K562 (cell line): Measurements from ENCODE around the gene SRSF5. TPM values are rescaled to one million over a fixed set of nuclear protein-coding genes. Genes with fewer than 3 reads are reported as not detected.

Experiments
- ATAC-seq: fragments of 200-7000 bp; cut with Tn5 transposase; 3 replicates; pipeline ENCODE4 v1.9.1; 2020; ENCODE audit warnings: moderate library complexity
- BruUV-seq: library from RNA; stranded (reverse); fragments of 400-500 nt; replicated peaks from 2 replicates; lab custom pipeline; 2021; lab: Mats Ljungman, UMichigan
- CTCF ChIA-PET: fragments of 300-600 bp; formaldehyde crosslinking; extraction: SDS; loops from one replicate; lab custom pipeline; 2021; ENCODE audit warnings: low intra/inter-chr PET ratio; lab: Yijun Ruan, JAX
- POLR2A ChIA-PET: fragments of 300-600, 350-650 bp; sonication (Branson Sonifier 250); formaldehyde crosslinking; extraction: SDS; loops from one replicate; lab custom pipeline; 2021; ENCODE audit warnings: antibody characterized with exemption, inconsistent platforms; lab: Yijun Ruan, JAX
- DNase-seq, 4 experiments: peaks; one replicate each; pipeline versions ENCODE4 v3.0.0 to v3.0.0-alpha.2; 2011 to 2018; ENCODE audit warnings: low spot score in 3 of 4, mixed read lengths in 3 of 4; ENCODE audit errors: extremely low read depth in 1 of 4
- FAIRE-seq: peaks from 2 replicates; lab custom pipeline; 2011; peaks lifted over from hg19 to GRCh38; lab: Jason Lieb, UNC
- H2AFZ ChIP-seq: 2 replicates; pipeline ENCODE4 v1.6.0; 2011; ENCODE audit warnings: low read depth, low read length, control low read depth, inconsistent platforms
- H3K27ac ChIP-seq: fragments of 200-600 bp; 3 replicates; pipeline ENCODE4 v1.8.0; 2011; ENCODE audit warnings: low read depth, mild to moderate bottlenecking, control low read depth, inconsistent platforms, low read length, moderate library complexity, mixed read lengths; ENCODE audit errors: extremely low read depth
- H3K27me3 ChIP-seq, 2 experiments: fragments of 300-600 bp in 1 of 2; 2 replicates in 1 of 2; 3 replicates in 1 of 2; pipeline versions ENCODE4 v1.6.0 to v1.8.0; 2011; ENCODE audit warnings: inconsistent platforms in 2 of 2, low read length in 2 of 2, mild to moderate bottlenecking in 1 of 2, mixed read lengths in 1 of 2, moderate library complexity in 1 of 2; ENCODE audit not compliant: control insufficient read depth in 2 of 2, insufficient read depth in 2 of 2
- H3K36me3 ChIP-seq: fragments of 300-600 bp; 3 replicates; pipeline ENCODE4 v1.8.0; 2011; ENCODE audit warnings: mild to moderate bottlenecking, low read length, inconsistent platforms; ENCODE audit not compliant: control insufficient read depth, insufficient read depth
- H3K4me1 ChIP-seq, 2 experiments: fragments of 200-600 bp in 1 of 2; replicated peaks in 1 of 2; 2 replicates in 1 of 2; 3 replicates in 1 of 2; pipeline versions ENCODE4 v1.5.1 to v1.8.0; 2011; ENCODE audit warnings: inconsistent platforms in 2 of 2, low read length in 2 of 2, mild to moderate bottlenecking in 1 of 2, mixed read lengths in 1 of 2, moderate library complexity in 1 of 2; ENCODE audit not compliant: control insufficient read depth in 2 of 2, insufficient read depth in 2 of 2
- H3K4me2 ChIP-seq: 2 replicates; pipeline ENCODE4 v1.6.1; 2011; ENCODE audit warnings: low read length, control low read depth, inconsistent platforms, mixed read lengths; ENCODE audit not compliant: insufficient read depth
- H3K4me3 ChIP-seq: fragments of 200-600 bp; sonication (generic), shearing (Covaris generic); 2 replicates; pipeline ENCODE4 v1.5.1; 2016; ENCODE audit warnings: control low read depth, inconsistent platforms
- H3K79me2 ChIP-seq: fragments of 200-600 bp; 3 replicates; pipeline ENCODE4 v1.8.0; 2011; ENCODE audit warnings: low read length, inconsistent platforms; ENCODE audit not compliant: control insufficient read depth, insufficient read depth
- H3K9ac ChIP-seq, 2 experiments: 2 replicates each; pipeline versions ENCODE4 v1.6.0 to v1.6.1; 2011; ENCODE audit warnings: low read depth in 2 of 2, low read length in 2 of 2, control low read depth in 1 of 2, inconsistent platforms in 1 of 2, mild to moderate bottlenecking in 1 of 2, mixed read lengths in 1 of 2; ENCODE audit not compliant: insufficient read depth in 1 of 2
- H3K9me1 ChIP-seq: one replicate; pipeline ENCODE4 v1.6.0; 2011; ENCODE audit warnings: inconsistent platforms, mild to moderate bottlenecking, low read length, moderate library complexity; ENCODE audit not compliant: control insufficient read depth, insufficient read depth
- H3K9me3 ChIP-seq: replicated peaks from 2 replicates; pipeline ENCODE4 v1.5.1; 2011; ENCODE audit warnings: low read depth, low read length, inconsistent platforms; ENCODE audit not compliant: control insufficient read depth, insufficient read depth
- H4K20me1 ChIP-seq: replicated peaks from 2 replicates; pipeline ENCODE4 v1.6.1; 2011; ENCODE audit warnings: low read length, inconsistent platforms, mixed read lengths; ENCODE audit not compliant: control insufficient read depth, insufficient read depth
- BCOR ChIP-seq: fragments of 450-650 bp; IDR thresholded peaks from 2 replicates; pipeline ENCODE4 v1.6.1; 2016
- CBX3 ChIP-seq, 2 experiments: IDR thresholded peaks; 1 replicate in 1 of 2; 2 replicates in 1 of 2; pipeline ENCODE4 v1.6.1; 2012; ENCODE audit warnings: inconsistent platforms in 2 of 2, low read length in 2 of 2, borderline replicate concordance in 1 of 2, control low read depth in 1 of 2
- NCOA4 ChIP-seq: fragments of 450-650 bp; IDR thresholded peaks from 2 replicates; pipeline ENCODE4 v1.6.1; 2018; ENCODE audit warnings: mild to moderate bottlenecking; ENCODE audit not compliant: partially characterized antibody
- PRMT5 ChIP-seq: sonication (generic); formaldehyde crosslinking; IDR thresholded peaks from 2 replicates; pipeline ENCODE4 v1.5.0; 2020; ENCODE audit warnings: missing genetic modification reagents
- PTBP1 ChIP-seq: fragments of 200-400 bp; formaldehyde crosslinking; IDR thresholded peaks from 2 replicates; pipeline ENCODE4 v1.6.1; 2017; ENCODE audit warnings: low read depth, low read length
- SREBF1 ChIP-seq: fragments of 150-350 bp; IDR thresholded peaks from 2 replicates; pipeline ENCODE4 v1.6.1; 2014; ENCODE audit warnings: antibody characterized with exemption, low read depth, low read length, borderline replicate concordance
- TAL1 ChIP-seq: fragments of 450-650 bp; IDR thresholded peaks from 2 replicates; pipeline ENCODE4 v1.6.1; 2016; ENCODE audit warnings: mild to moderate bottlenecking
- WGBS: fragments of 100-300 bp; shearing (Covaris generic); methylation state at CpG from one replicate; pipeline ENCODE4 v1.1.6; 2016; ENCODE audit warnings: low coverage, mixed read lengths; ENCODE audit not compliant: insufficient coverage; ENCODE audit errors: missing lambda C conversion rate; 5-methylcytosine and 5-hydroxymethylcytosine counted together
- in situ Hi-C: fragments of 300-500 bp; cut with MboI; formaldehyde crosslinking; loops from 4 replicates; pipeline ENCODE4 v1.15.0; 2018; ENCODE audit warnings: inconsistent platforms, mixed read lengths
- intact Hi-C: fragments of 100-400 bp; cut with micrococcal nuclease; formaldehyde crosslinking; loops from 2 replicates; pipeline ENCODE4 v1.14.2; 2022
- polyA plus RNA-seq, 8 experiments: library from polyadenylated mRNA; depleted of rRNA in 4 of 8; stranded (reverse) in 5 of 8; unstranded in 3 of 8; fragments of >200 nt; fragmentation: Nextera tagmentation in 2 of 8; fragmentation: Illumina TruSeq in 1 of 8; extraction: Ambion mirVana in 2 of 8; extraction: Trizol in 1 of 8; gene quantifications; 2 replicates each; pipeline versions ENCODE4 v1.2.1 to v1.2.3, GENCODE V29; 2011 to 2014; ENCODE audit warnings: inconsistent platforms in 1 of 8, missing spikeins in 1 of 8
- total RNA-seq, 7 experiments: library from RNA; depleted of rRNA in 6 of 7; stranded (reverse); fragments of >200 nt in 6 of 7; fragmentation: Illumina TruSeq in 2 of 7; extraction: Trizol in 2 of 7; gene quantifications; 2 replicates each; pipeline versions ENCODE4 v1.2.1 to v1.2.3, GENCODE V29; 2011 to 2021; ENCODE audit warnings: low replicate concordance in 1 of 7
- TF ChIP-seq, protein P1 (sequence below): fragments of 200-800 bp; sonication (Bioruptor generic); IDR thresholded peaks from 2 replicates; pipeline ENCODE4 v1.6.1; 2016; ENCODE audit warnings: missing genetic modification characterization, missing compliant biosample characterization
- TF ChIP-seq, protein P2 (sequence below): sonication (generic); formaldehyde crosslinking; IDR thresholded peaks from 2 replicates; pipeline ENCODE4 v1.8.0; 2022; ENCODE audit warnings: mild to moderate bottlenecking, missing genetic modification reagents, borderline replicate concordance

SRSF5 gene
- total and polyA plus RNA-seq, 9 of the 15 experiments (the other 6 are each of a cell fraction or from before 2014, with no cell fraction given) = 108 to 460 (median 212) TPM

DNA sequence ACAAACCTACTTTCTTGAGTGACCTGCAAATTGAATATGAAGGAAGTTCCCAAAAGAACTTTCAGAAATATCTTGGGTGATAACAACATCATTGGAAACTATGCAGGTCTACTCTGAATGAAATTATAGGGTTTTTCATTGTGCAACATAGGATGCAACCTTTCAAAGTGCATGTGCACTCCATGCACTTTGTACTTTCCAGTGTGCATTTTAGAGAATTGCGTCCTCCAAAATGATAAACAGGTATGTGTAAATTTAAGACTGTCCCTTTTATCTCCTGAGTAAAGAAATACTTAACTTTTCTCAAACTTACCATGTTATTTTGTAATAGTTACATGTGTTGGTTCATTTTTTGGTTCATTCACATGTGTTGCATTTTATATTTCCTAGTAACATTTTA, 13.2 kb downstream of the SRSF5 start:
- Histone ChIP-seq H3K9me1 (no peaks in the 10 kb centered on the region), H3K27me3 (no peaks in the 10 kb centered on the region), H3K4me1 (no peaks in the 10 kb centered on the region), H3K4me2 (no peak overlapping the region), H3K79me2 (no peaks in the 10 kb centered on the region), H3K4me3 (no peak overlapping the region), H3K9me3 (no peaks in the 10 kb centered on the region), H4K20me1 (no peaks in the 10 kb centered on the region), H2AFZ (no peak overlapping the region), H3K27ac (no peak overlapping the region), H3K9ac (no peak overlapping the region), H3K36me3 (peaks cover 40% of the 10 kb centered on the region; the same call in 2 of the 3 replicates)
- no TSS peak for BruUV-seq
- ChIA-PET POLR2A (interaction anchor here (2.4 kb wide), 1 partner anchor 13 kb away, joined by 7 read pairs; the partner anchor contains the start of gene SRSF5), CTCF (no interaction called here)
- FAIRE-seq (no peak), ATAC-seq (no peak), DNase-seq (no peak)
- intact Hi-C loops (no loop called here), in situ Hi-C loops (no loop called here)
- no peak for TF ChIP-seq PRMT5 (CRISPR knock-in tag)
- 100% methylated on average over 1 of the region's 1 CpG for WGBS

- CTCF ChIA-PET = no interaction called here
- intact Hi-C loops = no loop called here
Observed at GRCh38 chr14:69780952-69781351, 14.0 kb downstream of the SRSF5 start.

More at GRCh38 chr14:69780952-69781351, 14.0 kb downstream of the SRSF5 start:
- in situ Hi-C loops = no loop called here
- WGBS = 73% methylated on average over 3 of the region's 3 CpGs
- H4K20me1 ChIP-seq = no peaks in the 10 kb centered on the region
- POLR2A ChIA-PET = interaction anchor here (2.4 kb wide), 1 partner anchor 14 kb away, joined by 7 read pairs; the partner anchor contains the start of gene SRSF5
- FAIRE-seq (no peak), ATAC-seq (no peak), DNase-seq (no peak)
- no peak overlapping the region for H3K27ac ChIP-seq
- H3K4me3 ChIP-seq = no peak overlapping the region
- no peak overlapping the region for H3K4me2 ChIP-seq
- BruUV-seq = no TSS peak
- no peaks in the 10 kb centered on the region for H3K9me1 ChIP-seq
- no peaks in the 10 kb centered on the region for H3K4me1 ChIP-seq
- H3K9ac ChIP-seq = no peak overlapping the region
- H2AFZ ChIP-seq = no peak overlapping the region
- no peaks in the 10 kb centered on the region for H3K27me3 ChIP-seq
- no peak for TF ChIP-seq PTBP1
- TF ChIP-seq, protein P1, sequence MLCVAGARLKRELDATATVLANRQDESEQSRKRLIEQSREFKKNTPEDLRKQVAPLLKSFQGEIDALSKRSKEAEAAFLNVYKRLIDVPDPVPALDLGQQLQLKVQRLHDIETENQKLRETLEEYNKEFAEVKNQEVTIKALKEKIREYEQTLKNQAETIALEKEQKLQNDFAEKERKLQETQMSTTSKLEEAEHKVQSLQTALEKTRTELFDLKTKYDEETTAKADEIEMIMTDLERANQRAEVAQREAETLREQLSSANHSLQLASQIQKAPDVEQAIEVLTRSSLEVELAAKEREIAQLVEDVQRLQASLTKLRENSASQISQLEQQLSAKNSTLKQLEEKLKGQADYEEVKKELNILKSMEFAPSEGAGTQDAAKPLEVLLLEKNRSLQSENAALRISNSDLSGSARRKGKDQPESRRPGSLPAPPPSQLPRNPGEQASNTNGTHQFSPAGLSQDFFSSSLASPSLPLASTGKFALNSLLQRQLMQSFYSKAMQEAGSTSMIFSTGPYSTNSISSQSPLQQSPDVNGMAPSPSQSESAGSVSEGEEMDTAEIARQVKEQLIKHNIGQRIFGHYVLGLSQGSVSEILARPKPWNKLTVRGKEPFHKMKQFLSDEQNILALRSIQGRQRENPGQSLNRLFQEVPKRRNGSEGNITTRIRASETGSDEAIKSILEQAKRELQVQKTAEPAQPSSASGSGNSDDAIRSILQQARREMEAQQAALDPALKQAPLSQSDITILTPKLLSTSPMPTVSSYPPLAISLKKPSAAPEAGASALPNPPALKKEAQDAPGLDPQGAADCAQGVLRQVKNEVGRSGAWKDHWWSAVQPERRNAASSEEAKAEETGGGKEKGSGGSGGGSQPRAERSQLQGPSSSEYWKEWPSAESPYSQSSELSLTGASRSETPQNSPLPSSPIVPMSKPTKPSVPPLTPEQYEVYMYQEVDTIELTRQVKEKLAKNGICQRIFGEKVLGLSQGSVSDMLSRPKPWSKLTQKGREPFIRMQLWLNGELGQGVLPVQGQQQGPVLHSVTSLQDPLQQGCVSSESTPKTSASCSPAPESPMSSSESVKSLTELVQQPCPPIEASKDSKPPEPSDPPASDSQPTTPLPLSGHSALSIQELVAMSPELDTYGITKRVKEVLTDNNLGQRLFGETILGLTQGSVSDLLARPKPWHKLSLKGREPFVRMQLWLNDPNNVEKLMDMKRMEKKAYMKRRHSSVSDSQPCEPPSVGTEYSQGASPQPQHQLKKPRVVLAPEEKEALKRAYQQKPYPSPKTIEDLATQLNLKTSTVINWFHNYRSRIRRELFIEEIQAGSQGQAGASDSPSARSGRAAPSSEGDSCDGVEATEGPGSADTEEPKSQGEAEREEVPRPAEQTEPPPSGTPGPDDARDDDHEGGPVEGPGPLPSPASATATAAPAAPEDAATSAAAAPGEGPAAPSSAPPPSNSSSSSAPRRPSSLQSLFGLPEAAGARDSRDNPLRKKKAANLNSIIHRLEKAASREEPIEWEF = no peak
- TF ChIP-seq CBX3 (IDR thresholded peaks at IDR 0.05; ENCODE audit: borderline replicate concordance in 1 of 2, low read length in 2 of 2) = no peak
- TF ChIP-seq BCOR = no peak
- no peak for TF ChIP-seq TAL1
- TF ChIP-seq NCOA4 = no peak
- TF ChIP-seq, protein P2, sequence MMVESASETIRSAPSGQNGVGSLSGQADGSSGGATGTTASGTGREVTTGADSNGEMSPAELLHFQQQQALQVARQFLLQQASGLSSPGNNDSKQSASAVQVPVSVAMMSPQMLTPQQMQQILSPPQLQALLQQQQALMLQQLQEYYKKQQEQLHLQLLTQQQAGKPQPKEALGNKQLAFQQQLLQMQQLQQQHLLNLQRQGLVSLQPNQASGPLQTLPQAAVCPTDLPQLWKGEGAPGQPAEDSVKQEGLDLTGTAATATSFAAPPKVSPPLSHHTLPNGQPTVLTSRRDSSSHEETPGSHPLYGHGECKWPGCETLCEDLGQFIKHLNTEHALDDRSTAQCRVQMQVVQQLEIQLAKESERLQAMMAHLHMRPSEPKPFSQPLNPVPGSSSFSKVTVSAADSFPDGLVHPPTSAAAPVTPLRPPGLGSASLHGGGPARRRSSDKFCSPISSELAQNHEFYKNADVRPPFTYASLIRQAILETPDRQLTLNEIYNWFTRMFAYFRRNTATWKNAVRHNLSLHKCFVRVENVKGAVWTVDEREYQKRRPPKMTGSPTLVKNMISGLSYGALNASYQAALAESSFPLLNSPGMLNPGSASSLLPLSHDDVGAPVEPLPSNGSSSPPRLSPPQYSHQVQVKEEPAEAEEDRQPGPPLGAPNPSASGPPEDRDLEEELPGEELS (CRISPR knock-in tag) = no peak
- no peak for TF ChIP-seq SREBF1
- peaks cover 32% of the 10 kb centered on the region; the same call in 2 of the 3 replicates for H3K36me3 ChIP-seq
- H3K9me3 ChIP-seq = no peaks in the 10 kb centered on the region
- H3K79me2 ChIP-seq = no peaks in the 10 kb centered on the region
